Activated CD8-positive, alpha-beta memory T cell treated with anti-CD3 and anti-CD28 coated beads, Interleukin-2, amount 50 U/mL, for 1 hour (primary cell): ENCODE measurements around the gene JAKMIP3.

ENCODE experiments used
- DNase-seq: peaks from one replicate; pipeline ENCODE4 v3.0.0-alpha.2; 2020; ENCODE audit errors: extremely low read depth

Gene JAKMIP3

GRCh38 chr10:132065491-132066105 lies at the start of gene JAKMIP3:
Gene JAKMIP3 (plus strand): TSS chr10:132065946. CDS start chr10:132104809, 38,863 bp downstream.
- no peak for DNase-seq

- DNase-seq: no peak
Measured at GRCh38 chr10:132016514-132016913, 49.2 kb upstream of the JAKMIP3 start.

DNA sequence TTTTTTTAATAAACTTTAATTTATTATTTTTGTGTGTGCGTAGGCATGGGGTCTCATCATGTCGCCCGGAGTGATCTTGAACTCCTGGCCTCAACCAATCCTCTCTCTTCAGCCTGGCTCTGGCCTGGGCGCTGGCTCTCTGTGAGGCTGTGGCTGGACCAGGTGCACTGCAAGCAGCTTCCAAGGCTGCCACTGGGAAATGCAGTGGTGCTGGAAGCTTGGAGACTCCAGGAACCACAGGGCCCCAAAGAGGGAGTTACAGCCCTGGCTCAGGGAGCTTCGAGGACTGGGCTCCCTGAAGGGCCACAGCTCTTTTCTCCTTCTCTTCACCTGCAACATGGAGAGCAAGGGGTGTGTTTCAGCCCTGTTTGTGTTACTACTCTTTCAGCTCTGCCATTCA lies 47.3 kb upstream of the JAKMIP3 start:
- no peak for DNase-seq

DNA sequence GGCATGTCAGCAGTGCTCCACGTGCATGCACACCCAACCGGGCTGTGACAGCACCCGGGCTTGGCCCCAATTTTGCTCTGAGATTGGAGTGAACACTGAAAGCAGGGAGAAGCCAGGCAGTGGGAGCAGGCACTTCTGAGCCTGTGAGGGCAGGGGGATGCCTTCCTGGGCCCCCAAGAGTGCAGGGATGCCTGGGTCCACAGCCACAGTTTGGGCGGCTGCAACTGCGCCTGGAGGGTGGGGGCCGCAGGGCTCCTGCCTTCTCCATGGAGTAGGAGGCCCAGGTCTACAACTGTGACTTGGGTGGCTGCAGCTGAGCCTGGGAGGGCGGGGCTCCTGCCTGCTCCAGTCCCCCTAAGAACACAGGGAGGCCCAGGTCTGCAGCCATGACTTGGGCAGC lies 46.4 kb upstream of the JAKMIP3 start:
- DNase-seq: no peak

DNA sequence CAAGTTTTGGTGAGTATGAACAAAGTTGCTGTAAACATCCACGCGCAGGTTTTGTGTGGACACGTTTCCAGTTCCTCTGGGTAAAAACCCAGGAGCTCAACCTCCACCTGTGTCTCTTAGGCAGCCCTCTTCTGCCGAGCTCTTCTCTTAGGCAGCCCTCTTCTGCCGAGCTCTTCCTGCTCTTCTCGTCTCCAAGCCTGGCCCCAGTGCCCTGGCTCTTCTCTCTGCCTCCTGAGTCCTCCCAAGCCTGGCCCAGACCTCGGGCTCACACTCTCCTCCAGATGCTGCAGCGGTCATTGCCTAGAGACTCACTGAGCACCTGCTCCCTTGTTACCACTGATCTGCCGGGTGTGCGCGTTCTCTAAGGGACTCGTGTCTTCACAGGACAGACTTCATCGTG lies 45.3 kb upstream of the JAKMIP3 start:
- DNase-seq: no peak

- no peak for DNase-seq
Measured at GRCh38 chr10:132021046-132021445, 44.7 kb upstream of the JAKMIP3 start.

DNA sequence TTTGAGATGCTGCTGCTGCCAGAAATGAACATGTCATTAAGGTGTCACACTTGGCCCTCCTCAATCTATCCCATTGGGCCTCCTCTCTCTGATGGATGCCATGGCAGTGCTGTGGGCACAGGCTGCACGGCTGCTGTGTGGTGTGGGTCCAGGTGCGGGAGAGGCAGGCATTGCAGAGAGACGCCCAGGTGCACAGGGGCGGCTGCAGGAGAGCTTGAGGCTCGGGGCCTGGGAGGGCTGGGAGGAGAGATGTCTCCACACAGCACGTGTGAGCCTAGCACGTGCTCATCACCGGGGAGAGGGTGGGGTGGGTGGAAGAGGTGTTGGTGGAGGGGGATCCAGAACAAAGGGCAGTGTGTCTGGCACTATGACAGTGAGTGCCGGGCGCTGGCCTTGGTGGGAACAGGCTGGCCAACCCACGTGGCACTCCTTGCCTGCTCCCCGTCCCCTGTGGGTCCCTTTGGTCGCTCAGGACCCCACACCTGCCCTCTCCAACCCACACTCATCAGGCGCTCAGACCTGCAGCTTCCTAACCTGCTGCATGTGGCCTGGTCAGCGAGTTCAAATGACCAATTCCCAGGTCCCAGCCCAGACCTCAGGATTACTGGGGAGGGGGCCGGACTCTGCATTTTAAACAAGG lies 44.1 kb upstream of the JAKMIP3 start:
- no peak for DNase-seq

- no peak for DNase-seq
Measured at GRCh38 chr10:132022241-132022640, 43.5 kb upstream of the JAKMIP3 start.

- peak; percentile 32 for DNase-seq
Measured at GRCh38 chr10:132023092-132023811, 42.5 kb upstream of the JAKMIP3 start.

DNA sequence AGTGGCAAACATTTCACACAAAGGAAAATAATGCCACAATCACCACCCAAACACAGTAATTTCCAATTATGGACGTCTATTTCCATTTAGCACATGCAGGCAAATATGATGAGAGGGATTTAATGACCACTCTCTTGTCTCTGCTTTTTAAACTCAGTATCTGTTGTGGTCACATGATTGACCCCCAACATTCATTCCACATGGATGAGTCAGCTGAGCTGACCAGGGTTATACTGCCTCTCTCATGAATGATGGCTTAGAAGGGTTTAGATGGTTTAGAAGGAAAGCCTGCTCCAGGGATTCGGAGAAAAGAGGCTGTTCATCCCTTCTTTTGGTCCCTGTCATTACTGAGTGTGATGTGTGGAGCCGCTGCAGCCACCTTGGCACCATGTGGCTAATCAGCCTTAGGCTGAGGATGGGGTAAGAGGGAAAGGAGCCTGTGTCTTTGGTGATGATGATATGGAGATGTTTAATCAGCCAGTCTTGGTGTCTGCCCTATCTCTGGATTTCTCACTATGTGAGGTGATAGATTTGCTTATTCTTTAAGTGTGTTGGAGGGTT lies 38.2 kb upstream of the JAKMIP3 start:
- no peak for DNase-seq

DNA sequence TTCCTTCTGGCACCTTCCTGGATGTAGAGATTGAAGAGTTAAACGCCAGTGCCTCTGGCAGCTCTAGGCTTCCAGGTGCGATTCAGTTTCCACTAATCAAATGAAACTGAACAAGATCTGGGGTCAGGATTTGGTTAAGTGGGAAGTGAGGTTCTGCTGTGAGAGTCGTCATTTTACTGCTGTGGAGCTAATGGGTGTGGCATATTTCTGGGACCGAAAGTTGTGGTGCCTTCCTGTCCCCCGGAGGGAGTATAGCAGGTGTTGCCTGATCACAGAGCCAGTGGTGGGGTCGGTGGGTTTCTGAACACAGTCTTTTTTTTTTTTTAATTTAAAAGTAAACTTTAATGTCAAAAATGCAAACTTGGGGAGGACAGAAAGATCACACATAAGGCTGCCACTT lies 37.0 kb upstream of the JAKMIP3 start:
- no peak for DNase-seq

- DNase-seq: no peak
Measured at GRCh38 chr10:132030898-132031463, 34.8 kb upstream of the JAKMIP3 start.

- DNase-seq: no peak
Measured at GRCh38 chr10:132033632-132034031, 32.1 kb upstream of the JAKMIP3 start.

DNA sequence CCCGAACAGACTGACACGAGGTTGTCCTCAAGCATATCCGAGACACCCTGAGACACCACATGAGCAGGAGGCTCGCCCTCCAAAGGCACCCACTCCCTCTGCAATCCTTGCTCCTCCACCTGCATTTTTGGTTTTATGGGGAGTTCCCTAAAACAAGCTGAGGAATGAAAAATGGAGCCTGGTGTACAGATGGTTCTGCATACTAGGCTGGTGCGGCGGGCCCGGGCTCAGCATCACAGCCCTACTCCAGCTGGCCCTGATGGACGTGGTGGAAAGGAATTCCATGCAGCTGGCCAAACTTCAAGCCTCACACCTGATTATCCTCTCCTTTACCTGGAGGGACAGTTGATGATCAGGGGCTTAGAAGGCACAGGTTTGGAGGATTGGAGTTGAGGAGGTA lies 30.3 kb upstream of the JAKMIP3 start:
- DNase-seq: no peak

GRCh38 chr10:132036153-132036886 lies 29.4 kb upstream of the JAKMIP3 start:
- no peak for DNase-seq

- DNase-seq: no peak
Measured at GRCh38 chr10:132036887-132037675, 28.7 kb upstream of the JAKMIP3 start.

- no peak for DNase-seq
Measured at GRCh38 chr10:132037676-132037975, 28.1 kb upstream of the JAKMIP3 start.

DNA sequence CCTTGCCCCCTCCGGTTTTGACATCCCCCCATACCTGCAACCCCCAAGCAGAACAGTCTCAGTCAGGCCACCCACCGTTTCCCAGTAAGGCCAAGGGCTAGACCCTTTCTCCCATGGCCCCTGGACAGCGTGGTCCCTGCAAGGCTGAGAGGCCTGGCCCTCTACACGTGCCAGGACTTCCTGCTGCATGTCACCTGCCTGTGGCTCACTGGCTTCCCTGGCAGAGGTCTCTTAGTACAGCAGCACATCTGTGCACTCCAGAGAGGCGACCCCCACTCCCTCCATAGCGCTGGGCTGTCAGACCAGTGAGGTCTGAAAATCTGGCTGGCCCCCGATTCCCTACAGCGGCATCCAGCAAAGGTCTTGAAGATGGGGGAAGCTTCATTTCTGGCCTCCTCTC lies 26.4 kb upstream of the JAKMIP3 start:
- no peak for DNase-seq

- DNase-seq: no peak
Measured at GRCh38 chr10:132040046-132040445, 25.7 kb upstream of the JAKMIP3 start.

DNA sequence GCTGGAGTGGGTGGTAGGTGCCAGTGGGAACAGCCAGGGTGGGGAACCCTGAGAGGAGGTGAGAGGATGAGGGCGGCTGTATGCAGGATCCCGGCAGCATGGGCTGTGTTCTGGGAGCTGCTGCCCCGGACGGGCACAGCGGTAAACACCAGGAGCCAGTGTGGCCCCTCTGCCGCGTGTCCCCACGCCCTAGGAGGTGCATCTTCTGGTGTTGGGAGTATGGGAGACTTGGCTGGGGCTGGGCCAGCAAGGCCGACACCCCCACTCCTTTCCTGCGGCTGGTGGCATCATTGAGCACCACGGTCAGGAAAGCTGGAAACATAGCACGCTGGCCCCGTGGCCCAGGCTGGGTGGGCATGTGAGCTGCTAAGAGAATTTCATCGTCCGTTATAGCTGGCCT lies 24.4 kb upstream of the JAKMIP3 start:
- no peak for DNase-seq
